GM12873 (cell line): Measurements from ENCODE around the gene SH3BGRL3.

ENCODE experiments used
- CTCF ChIP-seq: IDR thresholded peaks from 2 replicates; pipeline ENCODE4 v1.5.1; 2012; ENCODE audit warnings: low read depth, mild to moderate bottlenecking, moderate library complexity, low read length, control low read depth; ENCODE audit not compliant: insufficient read depth; ENCODE audit errors: missing control alignments

The SH3BGRL3 gene

DNA sequence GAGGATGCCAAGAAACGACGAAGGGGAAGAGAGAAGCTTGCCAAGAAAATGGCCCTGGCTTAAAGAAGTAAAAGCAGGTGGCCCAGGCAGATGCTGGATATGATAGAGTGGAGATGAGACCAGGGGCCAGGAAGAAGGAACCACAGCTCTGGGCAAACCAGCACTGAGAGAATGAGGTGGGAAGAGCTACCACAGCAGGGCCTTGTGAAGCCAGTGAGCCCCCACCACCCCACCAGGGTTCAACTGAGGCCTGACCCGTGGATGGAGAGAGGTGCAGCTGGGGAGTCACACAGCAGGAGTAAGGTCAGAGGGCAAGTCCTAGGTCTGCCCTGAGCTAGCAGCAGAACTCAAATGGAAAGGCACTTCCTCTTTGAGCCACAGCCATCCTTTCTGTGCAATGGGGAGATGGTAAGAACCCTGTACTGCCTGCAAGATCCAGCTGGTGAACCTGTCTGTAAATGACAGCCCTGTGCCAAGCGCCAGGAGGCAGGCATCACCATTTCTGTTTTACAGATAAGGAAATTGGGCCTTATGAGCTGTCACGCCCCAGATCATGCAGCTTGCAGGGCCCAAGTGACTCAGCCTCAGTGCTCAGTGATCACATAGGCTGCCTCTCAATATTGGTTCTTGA lies 8.5 kb downstream of the SH3BGRL3 start:
- TF ChIP-seq CTCF: no peak

DNA sequence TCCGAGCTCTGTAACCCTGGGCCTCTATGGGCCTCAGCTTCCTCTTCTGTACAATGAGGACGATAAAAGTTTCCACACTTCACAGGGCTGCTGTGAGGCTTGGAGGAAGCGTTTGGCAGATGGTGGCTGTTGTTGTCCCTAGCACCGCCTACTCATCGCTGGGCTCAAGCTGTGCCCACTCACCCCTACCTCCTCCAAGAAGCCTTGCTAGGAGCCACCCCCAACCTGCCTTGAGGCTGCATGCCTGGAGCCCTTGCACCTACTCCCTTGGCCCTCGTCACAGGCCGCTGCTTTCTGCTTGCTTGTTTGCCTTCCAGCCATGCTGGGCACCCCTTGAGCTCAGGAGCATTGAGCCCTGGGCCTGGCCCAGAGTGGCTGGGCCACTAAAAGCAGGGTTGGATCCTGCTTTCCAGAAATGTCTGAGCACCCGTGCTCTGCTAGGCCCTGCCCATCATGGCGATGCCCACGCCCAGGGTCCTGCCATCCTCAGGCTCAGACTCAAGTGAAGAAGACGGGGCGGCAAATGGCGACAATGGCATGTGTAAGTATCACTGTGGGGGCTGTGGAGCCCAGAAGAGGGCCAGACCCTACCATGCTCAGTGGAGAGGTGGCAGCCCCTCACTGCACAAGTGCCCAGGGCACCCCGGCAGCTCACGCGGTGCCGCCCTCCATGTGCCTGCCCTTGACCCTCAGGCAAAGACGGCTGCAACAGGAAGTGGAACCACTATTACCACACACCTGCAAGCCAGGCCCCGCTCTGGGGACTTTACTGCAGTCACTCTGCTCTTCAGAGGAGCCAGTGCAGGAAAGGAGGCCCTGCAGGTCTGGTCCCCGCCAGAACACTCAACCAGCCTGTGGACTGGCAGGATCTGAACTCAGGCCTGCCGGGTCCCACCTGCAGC lies 9.5 kb downstream of the SH3BGRL3 start:
- TF ChIP-seq CTCF: no peak

GRCh38 chr1:26290122-26290881 lies 10.4 kb downstream of the SH3BGRL3 start:
- TF ChIP-seq CTCF: no peak

DNA sequence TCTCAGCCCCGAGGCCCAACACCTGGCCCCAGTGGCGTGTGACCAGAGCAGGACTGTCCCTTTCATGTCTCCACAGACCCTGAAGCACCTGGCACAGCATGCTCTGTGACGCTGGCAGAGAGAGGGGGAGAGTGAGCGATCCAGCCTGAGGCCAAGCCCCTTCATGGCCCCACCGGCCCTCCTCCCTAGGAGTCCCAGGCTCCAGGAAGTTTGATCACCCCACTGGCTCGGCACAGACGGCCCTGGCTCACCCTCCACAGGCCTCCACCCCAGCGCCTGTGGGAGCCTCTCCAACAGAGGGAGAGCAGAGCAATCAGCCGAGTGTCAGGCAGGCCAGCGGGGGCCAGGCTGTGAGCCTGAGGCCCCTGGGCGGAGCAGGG lies 11.0 kb downstream of the SH3BGRL3 start:
- no peak for TF ChIP-seq CTCF

GRCh38 chr1:26291433-26291832 lies 11.5 kb downstream of the SH3BGRL3 start:
- TF ChIP-seq CTCF: no peak

GRCh38 chr1:26291939-26292338 lies 12.1 kb downstream of the SH3BGRL3 start:
- no peak for TF ChIP-seq CTCF
